Transverse colon (tissue), 4 donors: ENCODE data around the gene CHRM4. TPM values are rescaled to one million over a fixed set of nuclear protein-coding genes. Genes with fewer than 3 reads are reported as not detected.

Experiments used
- DNase-seq: peaks from one replicate; pipeline ENCODE4 v3.0.0-alpha.2; 2019
- H3K27ac ChIP-seq, 4 donors: fragments of 200-600 bp; sonication (generic); 2 replicates each; pipeline ENCODE4 v1.5.1; 2016 to 2018; ENCODE audit warnings: inconsistent platforms in 4 of 4
- H3K27me3 ChIP-seq: fragments of 200-600 bp; sonication (generic); 2 replicates; pipeline ENCODE4 v1.5.1; 2017; ENCODE audit warnings: inconsistent platforms
- H3K36me3 ChIP-seq, 4 donors: fragments of 200-600 bp; sonication (generic); 2 replicates each; pipeline ENCODE4 v1.5.1; 2017 to 2019; ENCODE audit warnings: inconsistent platforms in 4 of 4
- H3K4me1 ChIP-seq, 4 donors: fragments of 200-600 bp; sonication (generic); 2 replicates each; pipeline ENCODE4 v1.5.1; 2017 to 2020; ENCODE audit warnings: inconsistent platforms in 4 of 4
- H3K4me3 ChIP-seq, 4 donors: fragments of 200-600 bp; sonication (generic); 1 replicate in 1 of 4; 2 replicates in 3 of 4; pipeline versions ENCODE4 v1.5.1 to v1.6.1; 2017 to 2019; ENCODE audit warnings: inconsistent platforms in 4 of 4
- H3K9me3 ChIP-seq, 2 donors: fragments of 200-600 bp; sonication (generic); 2 replicates each; pipeline ENCODE4 v1.5.1; 2017 to 2019; ENCODE audit warnings: inconsistent platforms in 2 of 2
- EP300 ChIP-seq: sonication (generic); formaldehyde crosslinking; IDR thresholded peaks from one replicate; pipeline ENCODE4 v1.6.1; 2017; ENCODE audit warnings: antibody characterized with exemption, low read depth
- POLR2A ChIP-seq: fragments of 450-650 bp; IDR thresholded peaks from one replicate; pipeline ENCODE4 v1.6.1; 2016; ENCODE audit warnings: antibody characterized with exemption, mild to moderate bottlenecking, moderate library complexity
- POLR2AphosphoS5 ChIP-seq, 3 donors: sonication (generic); formaldehyde crosslinking; IDR thresholded peaks; one replicate each; pipeline ENCODE4 v1.6.1; 2016; ENCODE audit warnings: antibody characterized with exemption in 3 of 3
- WGBS, 2 donors: methylation state at CpG; one replicate each; pipeline ENCODE4 v1.1.5; 2018; ENCODE audit warnings: low coverage in 1 of 2; 5-methylcytosine and 5-hydroxymethylcytosine counted together
- in situ Hi-C, 4 donors: fragments of 200-750 bp; cut with MboI; loops; one replicate each; pipeline versions ENCODE4 v1.15.0 to v1.15.1; 2017; ENCODE audit warnings: low sequenced_read_pairs in 3 of 4, low pct_ligation_motif_present in 1 of 4, low pct_unique_long_range_greater_than_20kb in 1 of 4
- intact Hi-C: fragments of 100-400 bp; cut with DNase I; formaldehyde crosslinking; loops from one replicate; pipeline ENCODE4 v1.15.1; 2023; ENCODE audit warnings: low total_unique reads
- total RNA-seq, 4 donors: library from RNA; depleted of rRNA; stranded (reverse); fragments of >200 nt; gene quantifications; one replicate each; pipeline ENCODE4 v1.1.0, GENCODE V29; 2016
- TF ChIP-seq, protein P1 (sequence below), 5 experiments: fragments of 200-600 bp in 3 of 5; fragments of 450-650 bp in 2 of 5; sonication (generic) in 3 of 5; IDR thresholded peaks; 1 replicate in 2 of 5; 2 replicates in 3 of 5; pipeline ENCODE4 v1.5.1; 2016 to 2017; ENCODE audit warnings: antibody characterized with exemption in 5 of 5, inconsistent platforms in 3 of 5, mild to moderate bottlenecking in 2 of 5, moderate library complexity in 1 of 5

CHRM4 gene
- total RNA-seq, 4 donors from 2014 or later: 0.82 to 3.3 TPM; not detected in 2

DNA sequence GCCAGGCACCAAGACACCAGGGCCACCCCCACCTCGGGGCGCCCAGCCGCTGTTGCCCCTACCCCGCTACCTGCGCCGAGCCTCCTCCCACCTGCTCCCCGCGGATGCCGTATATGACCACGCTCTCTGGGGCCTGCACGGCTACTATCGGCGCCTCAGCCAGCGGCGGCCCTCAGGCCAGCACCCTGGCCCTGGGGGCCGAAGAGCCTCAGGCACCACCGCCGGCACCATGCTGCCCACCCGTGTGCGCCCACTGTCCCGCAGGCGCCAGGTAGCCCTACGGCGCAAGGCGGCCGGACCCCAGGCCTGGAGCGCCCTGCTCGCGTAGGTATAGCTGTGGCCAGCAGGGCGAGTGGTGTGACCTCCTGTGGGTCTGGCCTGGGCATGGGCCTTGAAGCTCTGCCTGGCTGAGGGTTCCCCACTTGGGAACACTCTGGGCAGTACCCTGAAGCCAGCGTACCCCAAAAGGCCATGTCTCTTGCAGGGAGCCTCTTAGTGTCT is 24.9 kb downstream of the CHRM4 start:
- TF ChIP-seq, protein P1, sequence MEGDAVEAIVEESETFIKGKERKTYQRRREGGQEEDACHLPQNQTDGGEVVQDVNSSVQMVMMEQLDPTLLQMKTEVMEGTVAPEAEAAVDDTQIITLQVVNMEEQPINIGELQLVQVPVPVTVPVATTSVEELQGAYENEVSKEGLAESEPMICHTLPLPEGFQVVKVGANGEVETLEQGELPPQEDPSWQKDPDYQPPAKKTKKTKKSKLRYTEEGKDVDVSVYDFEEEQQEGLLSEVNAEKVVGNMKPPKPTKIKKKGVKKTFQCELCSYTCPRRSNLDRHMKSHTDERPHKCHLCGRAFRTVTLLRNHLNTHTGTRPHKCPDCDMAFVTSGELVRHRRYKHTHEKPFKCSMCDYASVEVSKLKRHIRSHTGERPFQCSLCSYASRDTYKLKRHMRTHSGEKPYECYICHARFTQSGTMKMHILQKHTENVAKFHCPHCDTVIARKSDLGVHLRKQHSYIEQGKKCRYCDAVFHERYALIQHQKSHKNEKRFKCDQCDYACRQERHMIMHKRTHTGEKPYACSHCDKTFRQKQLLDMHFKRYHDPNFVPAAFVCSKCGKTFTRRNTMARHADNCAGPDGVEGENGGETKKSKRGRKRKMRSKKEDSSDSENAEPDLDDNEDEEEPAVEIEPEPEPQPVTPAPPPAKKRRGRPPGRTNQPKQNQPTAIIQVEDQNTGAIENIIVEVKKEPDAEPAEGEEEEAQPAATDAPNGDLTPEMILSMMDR (IDR thresholded peaks at IDR 0.05): no peak
- no peak for TF ChIP-seq EP300
- TF ChIP-seq POLR2AphosphoS5 (IDR thresholded peaks at IDR 0.05): no peak
- TF ChIP-seq POLR2A: no peak
- in situ Hi-C loops: no loop called here
- Histone ChIP-seq H3K36me3 (no peaks in the 10 kb centered on the region), H3K4me3 (no peak overlapping the region), H3K4me1 (peaks cover 17 to 24% (median 21%) of the 10 kb centered on the region in 4 donors), H3K9me3 (no peaks in the 10 kb centered on the region), H3K27me3 (no peaks in the 10 kb centered on the region), H3K27ac (no peak overlapping the region)
- no peak for DNase-seq
- intact Hi-C loops: no loop called here
- WGBS, 2 donors: 94% methylated on average over 31 of the region's 31 CpGs; no CpG with 5 or more reads in 1 of the 2 donors

DNA sequence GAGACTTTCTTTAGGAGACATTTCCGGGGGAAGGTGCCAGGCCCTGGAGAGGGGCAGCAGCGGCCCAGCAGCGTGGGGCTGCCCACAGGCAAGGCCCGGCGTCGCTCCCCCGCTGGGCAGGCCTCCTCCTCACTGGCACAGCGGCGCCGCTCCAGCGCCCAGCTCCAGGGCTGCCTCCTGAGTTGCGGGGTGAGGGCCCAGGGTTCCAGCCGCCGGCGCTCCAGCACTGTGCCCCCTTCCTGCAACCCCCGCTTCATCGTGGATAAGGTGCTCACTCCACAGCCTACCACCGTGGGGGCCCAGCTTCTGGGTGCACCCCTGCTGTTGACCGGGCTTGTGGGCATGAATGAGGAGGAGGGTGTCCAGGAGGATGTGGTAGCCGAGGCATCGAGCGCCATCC is 25.3 kb downstream of the CHRM4 start:
- Histone ChIP-seq H3K27me3 (no peaks in the 10 kb centered on the region), H3K4me3 (no peak overlapping the region), H3K4me1 (peaks cover 18 to 28% (median 24%) of the 10 kb centered on the region in 4 donors), H3K36me3 (no peaks in the 10 kb centered on the region), H3K27ac (no peak overlapping the region), H3K9me3 (no peaks in the 10 kb centered on the region)
- in situ Hi-C loops: no loop called here
- 94% methylated on average over 16 of the region's 22 CpGs; no CpG with 5 or more reads in 1 of the 2 donors for WGBS, 2 donors
- DNase-seq: no peak
- intact Hi-C loops: no loop called here
- no peak for TF ChIP-seq EP300
- TF ChIP-seq, protein P1 (IDR thresholded peaks at IDR 0.05): no peak
- TF ChIP-seq POLR2AphosphoS5 (IDR thresholded peaks at IDR 0.05): no peak
- TF ChIP-seq POLR2A: no peak

DNA sequence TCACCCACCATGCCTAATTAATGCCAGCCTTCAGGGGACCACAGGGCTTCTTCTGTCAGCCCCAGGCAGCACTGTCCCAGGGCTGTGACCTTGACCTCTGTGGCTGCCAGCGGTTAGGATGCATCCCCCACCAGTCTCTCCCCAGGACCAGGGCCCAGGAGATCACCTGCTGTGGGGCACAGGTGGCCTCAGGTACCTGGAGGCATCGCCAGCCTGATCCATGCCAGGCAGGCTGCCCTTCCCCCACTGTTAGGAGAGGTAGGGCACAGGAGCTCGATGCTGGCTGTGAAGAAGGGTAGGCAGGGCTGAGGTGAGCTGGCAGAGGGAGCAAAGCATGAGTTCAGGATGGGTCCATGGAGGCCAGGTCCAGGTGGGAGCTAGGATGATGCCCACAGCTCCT is 26.8 kb downstream of the CHRM4 start:
- TF ChIP-seq EP300: no peak
- TF ChIP-seq, protein P1 (IDR thresholded peaks at IDR 0.05): no peak
- TF ChIP-seq POLR2A: no peak
- TF ChIP-seq POLR2AphosphoS5 (IDR thresholded peaks at IDR 0.05): no peak
- peaks cover 23 to 37% (median 27%) of the 10 kb centered on the region in 4 donors for H3K4me1 ChIP-seq
- no peak for DNase-seq
- in situ Hi-C loops: no loop called here
- WGBS, 2 donors: 80% methylated on average over 3 of the region's 3 CpGs; no CpG with 5 or more reads in 1 of the 2 donors
- H3K27ac ChIP-seq: no peak overlapping the region
- intact Hi-C loops: no loop called here
- H3K27me3 ChIP-seq: no peaks in the 10 kb centered on the region
- H3K4me3 ChIP-seq: no peak overlapping the region
- H3K9me3 ChIP-seq: no peaks in the 10 kb centered on the region
- no peaks in the 10 kb centered on the region for H3K36me3 ChIP-seq

DNA sequence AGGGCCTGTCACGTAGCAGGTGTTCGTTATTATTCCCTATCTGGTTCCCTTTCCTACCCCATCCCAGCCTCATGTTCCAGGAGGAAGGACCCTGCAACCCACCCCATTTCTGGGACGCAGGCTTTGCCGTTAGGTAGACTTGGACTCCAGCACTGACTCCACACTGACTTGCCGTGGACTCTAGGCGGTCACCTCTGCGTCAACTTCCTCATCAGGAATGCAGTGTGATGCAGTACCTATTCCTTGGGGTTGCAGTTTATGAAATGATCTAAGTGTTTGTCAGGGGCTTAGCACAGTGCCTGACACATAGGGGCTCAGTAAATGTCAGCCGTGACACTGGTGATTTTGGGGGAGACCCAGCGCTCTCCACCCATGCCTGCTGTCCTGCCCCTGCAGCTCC is 27.5 kb downstream of the CHRM4 start:
- Histone ChIP-seq H3K9me3 (no peaks in the 10 kb centered on the region), H3K4me3 (no peak overlapping the region), H3K27me3 (no peaks in the 10 kb centered on the region), H3K36me3 (no peaks in the 10 kb centered on the region), H3K27ac (no peak overlapping the region), H3K4me1 (peaks cover 23 to 37% (median 27%) of the 10 kb centered on the region in 4 donors)
- TF ChIP-seq EP300 (no peak), POLR2A (no peak), POLR2AphosphoS5 (IDR thresholded peaks at IDR 0.05) (no peak)
- intact Hi-C loops (no loop called here), in situ Hi-C loops (no loop called here)
- no peak for DNase-seq
- 85% methylated on average over 9 of the region's 9 CpGs; no CpG with 5 or more reads in 1 of the 2 donors for WGBS, 2 donors
